GM21786 (cell line): ENCODE data around the gene NR5A1.

Experiments
- ATAC-seq: cut with Tn5 transposase; IDR thresholded peaks from one replicate; pipeline ENCODE4 v1.9.1; 2021; ENCODE audit not compliant: unreplicated experiment

NR5A1 gene

GRCh38 chr9:124483481-124483880 lies 23.7 kb downstream of the NR5A1 start:
- no peak for ATAC-seq

- no peak for ATAC-seq
Observed at GRCh38 chr9:124482431-124483031, 24.7 kb downstream of the NR5A1 start.

- no peak for ATAC-seq
Observed at GRCh38 chr9:124481115-124481514, 26.1 kb downstream of the NR5A1 start.

- ATAC-seq = no peak
Observed at GRCh38 chr9:124480621-124480981, 26.6 kb downstream of the NR5A1 start.

- ATAC-seq = no peak
Observed at GRCh38 chr9:124479947-124480620, 27.1 kb downstream of the NR5A1 start.

GRCh38 chr9:124479371-124479770 lies 27.8 kb downstream of the NR5A1 start:
- ATAC-seq = no peak

- no peak for ATAC-seq
Observed at GRCh38 chr9:124478354-124478753, 28.8 kb downstream of the NR5A1 start.

GRCh38 chr9:124477648-124478285 lies 29.4 kb downstream of the NR5A1 start:
- ATAC-seq = no peak

- ATAC-seq = no peak
Observed at GRCh38 chr9:124477211-124477647, 30.0 kb downstream of the NR5A1 start.

GRCh38 chr9:124475868-124476690 lies 31.1 kb downstream of the NR5A1 start:
- no peak for ATAC-seq

- ATAC-seq = no peak
Observed at GRCh38 chr9:124475158-124475867, 31.9 kb downstream of the NR5A1 start.

GRCh38 chr9:124474151-124474550 lies 33.0 kb downstream of the NR5A1 start:
- no peak for ATAC-seq

GRCh38 chr9:124473310-124473709 lies 33.9 kb downstream of the NR5A1 start:
- no peak for ATAC-seq

GRCh38 chr9:124472770-124473169 lies 34.4 kb downstream of the NR5A1 start:
- ATAC-seq = no peak

- no peak for ATAC-seq
Observed at GRCh38 chr9:124471761-124472160, 35.4 kb downstream of the NR5A1 start.

- ATAC-seq = no peak
Observed at GRCh38 chr9:124470726-124471125, 36.5 kb downstream of the NR5A1 start.

GRCh38 chr9:124470306-124470705 lies 36.9 kb downstream of the NR5A1 start:
- ATAC-seq = no peak

- no peak for ATAC-seq
Observed at GRCh38 chr9:124469011-124469832, 38.0 kb downstream of the NR5A1 start.

GRCh38 chr9:124468061-124468740 lies 39.0 kb downstream of the NR5A1 start:
- no peak for ATAC-seq
